ENCODE results near the gene GPR137. TPM values are rescaled to one million over a fixed set of nuclear protein-coding genes. Genes with fewer than 3 reads are reported as not detected.

Gene GPR137
- total RNA-seq, 2 donors from 2014 or later, result 31.2 to 37.3 TPM

DNA sequence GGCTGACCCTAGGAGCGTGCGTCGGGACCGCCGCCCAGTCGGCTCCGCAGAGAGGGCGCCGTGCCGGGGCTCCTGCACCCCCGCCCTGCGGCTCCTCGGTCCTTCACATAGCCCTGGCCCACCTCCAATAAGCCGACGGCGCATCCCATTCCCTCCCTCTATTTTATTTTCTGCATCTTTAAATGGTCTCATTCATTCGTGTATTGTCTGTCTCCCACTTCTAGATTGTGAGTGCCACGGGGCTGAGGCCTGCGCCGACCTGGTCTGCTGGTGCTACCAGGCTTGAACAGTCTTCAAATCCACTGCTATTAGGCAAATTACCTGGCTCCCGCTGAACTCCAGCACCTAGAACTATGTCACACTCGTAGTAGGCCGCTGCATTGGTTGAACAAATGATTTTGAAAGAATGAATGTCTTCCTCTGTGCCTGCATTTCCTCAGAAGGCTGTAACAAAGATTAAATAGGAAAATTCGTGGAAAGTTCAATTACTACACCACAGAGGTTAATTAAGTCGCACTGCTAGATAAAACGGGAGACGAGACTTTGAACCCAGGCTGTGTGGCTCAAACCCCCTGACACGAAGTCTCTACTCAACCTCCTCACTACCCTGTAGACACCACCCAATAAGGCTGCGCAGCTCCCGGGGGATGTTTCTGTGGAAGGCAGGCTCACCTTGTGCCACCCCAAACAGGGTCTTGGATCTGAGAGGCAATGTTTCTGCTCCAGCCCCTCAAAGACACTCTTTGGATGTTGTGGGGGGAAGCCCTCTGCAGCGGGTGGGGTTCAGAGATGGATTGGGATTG lies 37.7 kb upstream of the GPR137 start:
- intact Hi-C loops (cut with DNase I, micrococcal nuclease), result no loop called here
- ATAC-seq (no peak), DNase-seq (peak in 1 of 2 donors; percentile 40)

DNA sequence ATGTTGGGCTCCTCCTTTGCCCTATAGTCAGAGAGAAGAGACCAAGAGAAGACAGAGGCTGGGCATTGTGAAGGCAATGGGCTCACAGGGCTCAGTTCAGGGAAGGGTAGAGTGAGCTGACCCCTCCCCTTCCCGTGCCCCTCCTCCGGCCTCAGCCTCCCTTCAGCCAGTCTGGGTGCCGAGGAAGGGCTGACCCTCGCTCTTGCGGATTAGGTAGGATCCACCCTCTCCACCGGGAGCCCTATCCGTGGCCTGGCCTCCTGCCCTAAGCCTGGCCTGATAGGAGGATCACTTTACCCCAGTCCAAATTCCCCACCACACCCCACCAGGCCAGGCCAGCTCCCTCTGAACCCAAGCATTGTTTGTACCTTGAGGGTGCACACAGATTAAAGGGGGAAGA lies 37.1 kb upstream of the GPR137 start:
- DNase-seq (no peak), ATAC-seq (no peak)
- intact Hi-C loops (cut with DNase I, micrococcal nuclease), result no loop called here

DNA sequence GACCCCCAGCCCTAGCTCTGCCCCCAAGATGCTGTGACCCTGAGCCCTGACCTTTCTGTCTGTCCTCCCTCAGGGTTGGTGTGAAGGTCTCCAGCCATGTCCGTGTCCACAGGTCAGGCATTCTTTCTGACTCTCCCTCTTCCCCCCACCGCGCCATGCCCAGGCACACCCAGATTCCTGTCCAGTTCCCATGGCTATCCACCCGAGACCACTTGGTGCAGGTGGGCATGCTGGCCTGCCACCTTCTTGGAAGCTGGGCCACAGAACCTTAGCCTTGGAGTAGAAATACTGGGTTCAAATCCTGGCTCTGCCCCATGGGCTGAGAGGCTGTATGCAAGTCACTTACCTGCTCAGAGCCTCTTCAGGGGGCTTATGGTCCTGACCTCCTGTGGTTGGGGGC lies 36.6 kb upstream of the GPR137 start:
- intact Hi-C loops (cut with DNase I, micrococcal nuclease), result no loop called here
- no peak for DNase-seq

DNA sequence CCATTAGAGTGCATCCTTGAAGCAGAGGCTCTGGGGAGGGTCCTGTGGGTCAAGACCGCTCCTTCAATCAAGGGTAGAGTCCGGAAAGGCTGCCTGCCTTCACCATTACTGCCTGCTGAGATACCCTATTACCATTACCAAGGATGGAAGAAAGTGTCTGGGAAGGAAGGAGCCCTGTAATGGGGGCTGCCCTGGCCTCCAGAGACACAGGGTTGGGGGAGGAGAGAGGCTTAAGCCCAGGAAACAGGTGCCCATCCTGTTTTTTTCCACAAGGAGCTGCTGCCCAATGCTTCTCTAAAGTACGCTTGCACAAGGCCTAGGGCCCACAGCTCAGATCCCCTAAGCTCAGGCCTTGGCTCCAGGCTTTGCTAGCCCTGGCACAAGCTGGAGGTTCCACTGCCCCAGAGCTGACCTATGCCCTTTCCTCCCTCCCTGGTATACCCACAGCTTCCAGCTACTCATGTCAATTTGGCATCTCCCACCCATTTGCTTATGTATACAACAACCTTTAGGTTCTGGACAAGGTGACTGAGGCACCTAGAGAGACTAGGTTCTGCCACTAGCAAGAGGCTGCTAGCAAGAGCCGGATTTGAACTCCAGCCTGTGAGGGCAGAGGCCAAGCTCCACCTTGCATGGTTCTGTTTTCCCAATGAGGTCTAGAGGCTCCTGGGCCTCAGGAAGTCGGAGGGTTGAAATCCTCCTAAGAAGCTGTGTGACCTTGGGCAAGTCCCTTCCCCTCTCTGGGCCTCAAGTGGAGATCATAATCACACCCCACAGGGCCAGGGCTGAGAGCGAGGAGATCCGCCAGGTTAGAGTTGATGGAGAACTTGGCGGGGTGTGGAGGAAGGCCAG lies 35.9 kb upstream of the GPR137 start:
- DNase-seq (no peak), ATAC-seq (no peak)
- intact Hi-C loops (cut with DNase I, micrococcal nuclease), result no loop called here

More for the DNA sequence above, 36.6 kb upstream of the GPR137 start:
- no peak for ATAC-seq

DNA sequence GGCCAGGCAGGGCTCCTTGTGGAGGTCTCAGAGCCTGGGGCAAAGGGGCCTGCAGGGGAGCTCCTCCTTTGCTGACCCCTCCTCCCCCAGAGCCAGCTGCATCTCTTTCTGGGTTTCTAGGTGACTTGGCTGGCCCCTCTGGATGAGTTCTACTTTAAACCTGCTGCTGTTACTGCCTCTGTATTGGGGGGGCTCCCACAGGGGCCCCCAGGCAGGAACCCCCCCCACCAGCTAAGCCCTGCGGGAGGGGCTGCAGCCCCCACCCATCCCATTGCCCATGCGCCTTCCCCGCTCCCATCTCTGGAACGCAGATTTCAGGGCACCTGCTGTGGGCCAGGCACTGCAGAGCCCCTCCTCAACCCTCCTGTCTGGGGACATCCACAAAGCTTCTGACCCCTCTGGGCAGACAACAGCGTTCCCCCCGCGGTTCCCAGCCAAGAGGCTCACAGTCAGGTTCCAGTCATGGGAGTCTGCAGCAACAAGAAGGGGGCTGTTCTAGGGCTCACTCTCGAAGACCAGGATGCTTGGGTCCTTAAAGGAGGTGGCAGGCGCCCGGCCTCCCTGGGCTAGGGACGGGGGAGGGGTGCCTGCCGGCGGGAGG lies 35.1 kb upstream of the GPR137 start:
- DNase-seq, result no peak
- no peak for ATAC-seq
- intact Hi-C loops (cut with DNase I, micrococcal nuclease), result no loop called here

DNA sequence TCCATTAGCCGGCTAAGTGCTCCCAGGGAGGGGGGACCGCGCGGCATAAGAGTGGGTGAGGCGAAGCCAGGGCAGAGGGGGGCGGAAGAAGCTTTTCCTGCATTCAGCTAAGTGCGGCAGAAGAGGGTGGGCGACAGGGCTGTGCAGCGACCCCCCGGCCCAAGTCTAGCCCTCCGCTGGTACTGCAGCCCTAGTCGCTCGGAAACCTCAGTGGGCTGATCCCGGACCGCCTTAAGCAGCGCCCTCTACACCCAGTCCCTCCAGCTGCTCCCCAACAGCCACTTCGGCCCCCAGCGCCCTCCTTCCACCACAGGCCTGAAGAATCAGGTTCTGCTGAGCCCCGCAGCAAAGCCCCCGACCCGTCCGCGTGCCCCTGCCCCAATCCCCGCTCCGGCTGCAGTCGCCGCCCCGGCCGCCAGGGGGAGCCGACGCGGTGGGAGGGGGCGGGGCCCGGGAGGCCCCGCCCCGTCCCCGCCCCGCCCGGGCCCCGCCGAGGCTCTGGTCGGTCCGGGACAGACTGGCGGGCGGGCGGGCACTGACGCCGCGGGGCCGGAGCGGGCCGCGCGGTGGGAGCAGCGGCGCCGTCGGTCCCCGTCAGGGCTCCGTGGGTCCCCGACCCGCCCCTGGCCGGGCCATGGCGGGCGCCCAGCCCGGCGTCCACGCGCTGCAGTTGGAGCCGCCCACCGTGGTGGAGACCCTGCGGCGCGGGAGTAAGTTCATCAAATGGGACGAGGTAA lies 34.5 kb upstream of the GPR137 start, which contains the start of gene PLCB3:
TSS of gene PLCB3 (plus strand) at position 515 of the 737 bp plus-strand sequence. CDS start at position 635, 120 bp downstream.
- ATAC-seq (peak; percentile 53), DNase-seq (peak in 1 of 2 donors; percentile 74)
- intact Hi-C loops (cut with DNase I, micrococcal nuclease), result no loop called here

DNA sequence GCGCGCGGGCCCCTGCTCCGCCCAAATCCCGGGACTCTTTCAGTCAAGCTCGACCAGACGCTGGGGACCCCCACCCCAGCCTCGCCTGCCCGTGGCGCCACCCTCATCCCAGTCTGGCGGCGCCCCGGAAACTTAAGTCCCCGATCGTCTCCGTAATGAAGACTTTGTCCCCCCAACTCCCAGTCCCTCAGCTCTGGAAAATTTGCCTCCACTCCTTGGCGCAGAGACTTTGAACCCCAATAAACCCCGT lies 34.0 kb upstream of the GPR137 start:
- peak; percentile 0 for ATAC-seq
- intact Hi-C loops (cut with DNase I, micrococcal nuclease), result no loop called here
- DNase-seq, result no peak

DNA sequence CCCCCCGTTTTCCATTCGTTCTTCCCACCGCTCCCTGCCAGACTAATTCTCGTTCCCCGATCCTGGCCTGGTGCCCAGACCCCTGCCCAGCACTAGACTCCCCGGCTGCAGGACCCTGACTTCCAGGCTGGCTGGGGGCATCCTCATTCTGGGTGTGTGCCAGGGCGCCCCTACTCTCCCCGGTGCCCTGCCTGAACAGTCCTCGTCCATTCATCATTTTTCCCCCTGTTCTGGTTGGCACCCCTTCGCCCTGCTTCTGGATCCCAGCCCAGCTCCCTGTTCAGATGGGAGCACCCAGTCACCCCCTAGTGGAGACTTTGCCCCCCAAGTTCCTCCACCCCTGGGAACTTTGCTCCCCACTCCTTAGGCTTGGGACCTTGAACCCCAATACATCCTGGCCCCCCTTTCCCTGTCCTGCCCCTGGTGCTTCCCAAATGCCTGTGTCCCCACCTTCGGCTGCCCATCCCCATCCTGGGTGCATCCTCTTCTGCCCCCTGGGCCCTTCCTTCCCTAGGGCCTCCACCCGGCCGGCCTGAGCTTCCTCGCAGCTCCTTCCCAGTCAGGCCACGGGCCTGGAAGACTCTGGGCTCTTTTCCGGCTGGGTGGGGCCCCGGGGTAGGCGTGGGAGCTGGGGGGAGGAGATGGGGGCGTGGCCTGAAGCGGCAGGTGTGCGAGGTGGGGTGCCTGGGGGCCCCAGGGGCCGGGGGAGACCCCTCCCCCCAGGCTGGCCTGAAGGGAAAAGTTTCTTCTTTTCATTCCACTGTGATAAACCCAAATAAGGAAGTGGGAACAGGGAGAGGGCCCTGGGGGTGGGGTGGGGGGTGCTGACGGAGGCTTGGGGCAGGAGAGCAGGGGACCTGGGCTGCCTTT lies 33.4 kb upstream of the GPR137 start:
- DNase-seq (peak; percentile 89 to 91), ATAC-seq (peak; percentile 81)
- intact Hi-C loops (cut with DNase I, micrococcal nuclease), result no loop called here

DNA sequence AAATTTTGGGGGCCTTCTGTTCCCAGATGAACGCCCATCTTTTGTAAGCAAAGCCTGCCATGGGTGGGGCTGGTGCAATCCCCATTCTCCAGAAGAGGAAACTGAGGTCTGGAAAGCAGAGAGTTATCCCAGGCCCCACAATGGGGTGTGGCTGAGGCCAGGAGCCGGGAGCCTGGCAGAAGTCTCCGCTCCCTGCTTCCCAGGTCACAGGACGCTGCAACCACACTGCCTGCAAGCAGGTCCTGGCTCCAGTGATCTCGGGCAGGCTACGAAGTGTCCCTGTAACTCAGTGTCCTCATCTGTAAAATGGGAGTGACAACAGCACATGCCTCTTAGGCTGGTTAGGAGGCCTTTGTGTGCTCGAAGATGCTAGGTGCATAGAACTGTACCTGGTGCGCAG lies 32.6 kb upstream of the GPR137 start:
- ATAC-seq (no peak), DNase-seq (no peak)
- intact Hi-C loops (cut with DNase I, micrococcal nuclease), result no loop called here

DNA sequence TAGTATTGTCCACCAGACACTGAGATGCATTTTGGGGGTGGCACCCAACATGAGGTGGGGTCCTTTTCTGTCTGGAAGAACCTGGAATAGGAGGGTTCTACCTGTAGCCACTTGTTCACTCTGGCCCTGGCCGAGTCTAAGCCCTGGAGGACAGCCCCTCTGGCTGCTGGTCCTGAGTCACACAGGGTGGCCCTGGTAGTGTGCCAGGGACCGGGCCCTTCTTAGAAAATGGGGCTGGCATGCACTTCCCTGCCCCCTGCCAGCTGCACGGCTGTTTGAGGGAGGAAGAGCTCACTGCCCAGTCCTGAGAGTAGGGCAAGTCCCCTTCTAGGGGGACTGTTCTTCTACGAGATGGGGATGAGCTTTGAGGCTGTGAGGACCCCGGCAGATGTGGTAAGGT lies 32.2 kb upstream of the GPR137 start:
- ATAC-seq (no peak), DNase-seq (no peak)
- intact Hi-C loops (cut with DNase I, micrococcal nuclease), result no loop called here

DNA sequence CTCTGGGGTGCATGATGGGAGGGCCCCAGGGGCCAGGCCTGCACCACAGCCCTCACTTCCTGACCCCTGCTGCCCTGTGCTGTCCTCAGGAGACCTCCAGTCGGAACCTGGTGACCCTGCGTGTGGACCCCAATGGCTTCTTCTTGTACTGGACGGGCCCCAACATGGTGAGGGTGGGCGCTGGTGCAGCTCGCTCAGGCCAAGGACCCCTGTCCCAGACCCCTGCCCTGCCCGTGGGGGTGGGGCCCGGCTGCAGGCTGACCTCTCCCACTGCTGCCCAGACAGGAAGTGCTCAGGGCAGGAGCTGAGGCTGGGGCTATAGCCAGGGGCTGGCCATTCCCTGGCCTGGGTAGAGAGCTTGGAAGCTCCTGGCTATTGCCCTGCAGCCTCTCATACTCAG lies 31.3 kb upstream of the GPR137 start:
- ATAC-seq (no peak), DNase-seq (no peak)
- intact Hi-C loops (cut with DNase I, micrococcal nuclease), result no loop called here

DNA sequence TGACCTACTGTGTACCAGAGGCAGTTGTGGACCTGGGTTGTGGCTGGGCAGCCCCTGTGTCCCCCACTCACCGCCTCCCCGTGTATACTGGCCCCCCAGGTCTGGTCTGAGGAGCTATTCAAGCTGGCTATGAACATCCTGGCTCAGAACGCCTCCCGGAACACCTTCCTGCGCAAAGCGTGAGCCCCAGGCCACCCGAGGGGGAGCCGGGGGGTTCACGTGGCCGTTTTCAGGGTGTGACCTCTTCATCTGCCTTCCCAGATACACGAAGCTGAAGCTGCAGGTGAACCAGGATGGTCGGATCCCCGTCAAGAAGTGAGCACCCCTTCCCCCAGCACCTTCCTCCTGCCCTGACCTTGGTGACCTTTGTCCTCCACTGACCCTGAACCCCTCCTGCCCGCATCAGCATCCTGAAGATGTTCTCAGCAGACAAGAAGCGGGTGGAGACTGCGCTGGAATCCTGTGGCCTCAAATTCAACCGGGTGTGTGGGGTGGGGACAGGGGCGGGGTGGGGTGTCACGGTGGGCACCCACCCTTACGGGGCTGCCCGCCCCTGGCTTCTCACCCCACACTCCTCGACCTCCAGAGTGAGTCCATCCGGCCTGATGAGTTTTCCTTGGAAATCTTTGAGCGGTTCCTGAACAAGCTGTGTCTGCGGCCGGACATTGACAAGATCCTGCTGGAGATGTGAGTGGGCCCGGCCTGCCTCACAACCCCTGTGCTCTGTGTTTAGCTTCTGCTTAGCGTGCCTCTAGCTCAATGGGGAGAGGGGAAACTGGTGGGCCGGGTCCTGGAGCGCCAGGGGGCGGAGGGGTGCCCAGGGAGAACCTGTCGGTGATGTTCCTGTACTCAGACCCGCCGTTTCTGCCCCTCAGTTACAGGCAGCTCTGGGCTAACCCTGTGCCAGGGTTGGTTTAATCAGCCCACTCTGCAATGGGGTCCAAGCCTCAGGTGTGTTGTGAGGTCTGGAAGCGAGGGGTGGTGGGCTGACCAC lies 30.2 kb upstream of the GPR137 start:
- DNase-seq (no peak), ATAC-seq (no peak)
- intact Hi-C loops (cut with DNase I, micrococcal nuclease), result no loop called here

DNA sequence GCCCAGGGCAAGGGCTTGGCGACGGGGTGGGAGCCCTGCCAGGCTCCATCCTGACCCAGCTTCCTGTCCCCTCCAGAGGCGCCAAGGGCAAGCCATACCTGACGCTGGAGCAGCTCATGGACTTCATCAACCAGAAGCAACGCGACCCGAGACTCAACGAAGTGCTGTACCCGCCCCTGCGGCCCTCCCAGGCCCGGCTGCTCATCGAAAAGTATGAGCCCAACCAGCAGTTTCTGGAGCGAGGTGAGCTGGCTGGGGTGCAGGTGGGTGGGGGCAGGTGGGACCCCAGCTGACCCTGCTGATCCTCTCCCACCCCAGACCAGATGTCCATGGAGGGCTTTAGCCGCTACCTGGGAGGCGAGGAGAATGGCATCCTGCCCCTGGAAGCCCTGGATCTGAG lies 29.3 kb upstream of the GPR137 start:
- intact Hi-C loops (cut with DNase I, micrococcal nuclease), result no loop called here
- DNase-seq, result no peak
- no peak for ATAC-seq

DNA sequence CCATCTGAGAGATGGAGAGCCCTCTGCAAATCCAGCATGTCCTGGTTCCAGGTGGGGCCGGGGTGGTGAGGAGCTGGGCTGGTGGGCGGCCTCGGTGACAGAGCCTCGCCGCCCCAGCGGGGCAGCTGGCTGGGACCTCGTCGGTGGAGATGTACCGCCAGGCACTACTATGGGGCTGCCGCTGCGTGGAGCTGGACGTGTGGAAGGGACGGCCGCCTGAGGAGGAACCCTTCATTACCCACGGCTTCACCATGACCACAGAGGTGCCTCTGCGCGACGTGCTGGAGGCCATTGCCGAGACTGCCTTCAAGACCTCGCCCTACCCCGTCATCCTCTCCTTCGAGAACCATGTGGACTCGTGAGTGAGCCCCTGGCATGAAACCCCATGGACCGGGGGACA lies 27.3 kb upstream of the GPR137 start:
- DNase-seq (no peak), ATAC-seq (no peak)
- intact Hi-C loops (cut with DNase I, micrococcal nuclease), result no loop called here

DNA sequence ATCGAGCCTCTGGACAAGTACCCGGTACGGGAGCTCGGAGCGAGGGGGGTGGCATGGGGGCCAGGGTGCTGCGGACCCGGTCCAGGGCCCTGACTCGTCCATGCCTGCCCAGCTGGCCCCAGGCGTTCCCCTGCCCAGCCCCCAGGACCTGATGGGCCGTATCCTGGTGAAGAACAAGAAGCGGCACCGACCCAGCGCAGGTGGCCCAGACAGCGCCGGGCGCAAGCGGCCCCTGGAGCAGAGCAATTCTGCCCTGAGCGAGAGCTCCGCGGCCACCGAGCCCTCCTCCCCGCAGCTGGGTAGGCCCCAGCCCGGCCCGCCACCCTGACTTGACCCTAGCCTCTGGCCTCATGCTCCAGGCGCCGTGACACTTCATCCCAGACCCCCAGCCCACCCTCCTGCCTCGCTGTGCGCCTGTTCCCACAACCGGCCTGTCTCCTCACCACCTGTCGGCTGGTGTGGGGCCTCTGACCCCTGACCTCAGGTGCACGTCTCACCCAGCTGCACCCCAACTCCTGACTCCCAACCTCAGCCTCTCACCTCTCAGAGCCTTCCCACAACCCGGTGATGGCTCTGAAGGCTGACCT lies 26.6 kb upstream of the GPR137 start:
- intact Hi-C loops (cut with DNase I, micrococcal nuclease), result no loop called here

DNA sequence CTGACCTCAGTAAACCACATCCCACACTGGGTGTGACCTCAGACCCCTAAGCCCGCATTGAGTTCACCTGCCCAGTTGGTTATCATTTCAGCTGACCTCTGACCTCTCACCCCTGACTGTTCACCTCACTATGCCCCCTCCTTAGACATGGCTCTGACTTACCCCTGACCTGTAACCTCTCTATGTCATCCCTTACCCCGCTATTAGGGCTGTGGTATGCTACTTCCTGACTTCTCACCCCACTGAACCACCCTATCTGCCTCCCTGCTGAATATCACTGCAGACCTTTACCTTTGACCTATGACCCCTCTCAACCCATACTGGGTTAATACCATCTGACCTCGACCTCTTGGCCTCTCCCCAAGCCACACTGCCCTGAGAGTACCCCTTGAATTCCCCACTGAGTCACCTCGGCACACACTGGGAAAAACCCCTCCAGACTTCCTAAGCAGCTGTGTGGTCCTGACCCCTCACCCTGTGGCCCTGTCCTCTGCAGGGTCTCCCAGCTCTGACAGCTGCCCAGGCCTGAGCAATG lies 26.0 kb upstream of the GPR137 start:
- ATAC-seq (no peak), DNase-seq (no peak)
- intact Hi-C loops (cut with DNase I, micrococcal nuclease), result no loop called here

More for the DNA sequence above, 26.6 kb upstream of the GPR137 start:
- ATAC-seq (no peak), DNase-seq (no peak)

Measured in left colon (tissue), 2 donors.